HUES48 (cell line): ENCODE measurements around the gene OSBPL6.

Experiments
- H3K27ac ChIP-seq: one replicate; pipeline ENCODE4 v1.7.0; 2013; ENCODE audit warnings: low read depth, low read length, inconsistent platforms
- H3K27me3 ChIP-seq: 2 replicates; pipeline ENCODE4 v1.6.1; 2013; ENCODE audit warnings: mild to moderate bottlenecking, low read length; ENCODE audit not compliant: control insufficient read depth, insufficient read depth
- H3K36me3 ChIP-seq: 2 replicates; pipeline ENCODE4 v1.6.1; 2013; ENCODE audit warnings: low read length; ENCODE audit not compliant: control insufficient read depth, insufficient read depth
- H3K4me1 ChIP-seq: 2 replicates; pipeline ENCODE4 v1.6.1; 2013; ENCODE audit warnings: mild to moderate bottlenecking, low read length; ENCODE audit not compliant: control insufficient read depth, insufficient read depth
- H3K4me3 ChIP-seq: 2 replicates; pipeline ENCODE4 v1.5.1; 2013; ENCODE audit warnings: mild to moderate bottlenecking, low read depth, low read length
- H3K9ac ChIP-seq: 2 replicates; pipeline ENCODE4 v1.6.1; 2013; ENCODE audit warnings: mild to moderate bottlenecking, low read depth, low read length, moderate library complexity
- H3K9me3 ChIP-seq: 2 replicates; pipeline ENCODE4 v1.6.1; 2013; ENCODE audit warnings: low read length; ENCODE audit not compliant: control insufficient read depth, insufficient read depth

The OSBPL6 gene

GRCh38 chr2:178257127-178257526 is 62.8 kb downstream of the OSBPL6 start:
- Histone ChIP-seq H3K4me3 (no peak overlapping the region), H3K9me3 (no peaks in the 10 kb centered on the region), H3K27me3 (no peaks in the 10 kb centered on the region), H3K9ac (no peak overlapping the region), H3K27ac (no peak overlapping the region), H3K4me1 (peaks cover 13% of the 10 kb centered on the region; the same call in 1 of the 2 replicates), H3K36me3 (no peaks in the 10 kb centered on the region)

- Histone ChIP-seq H3K4me3 (no peak overlapping the region), H3K27ac (no peak overlapping the region)
Measured at GRCh38 chr2:178258916-178259315, 64.6 kb downstream of the OSBPL6 start.

GRCh38 chr2:178263159-178263860 is 69.0 kb downstream of the OSBPL6 start:
- H3K27ac ChIP-seq = no peak overlapping the region
- no peaks in the 10 kb centered on the region for H3K4me1 ChIP-seq
- H3K36me3 ChIP-seq = no peaks in the 10 kb centered on the region
- H3K4me3 ChIP-seq = no peak overlapping the region
- H3K27me3 ChIP-seq = no peaks in the 10 kb centered on the region
- no peak overlapping the region for H3K9ac ChIP-seq
- H3K9me3 ChIP-seq = no peaks in the 10 kb centered on the region

More at GRCh38 chr2:178258916-178259315, 64.6 kb downstream of the OSBPL6 start:
- Histone ChIP-seq H3K9me3 (no peaks in the 10 kb centered on the region), H3K9ac (no peak overlapping the region), H3K36me3 (no peaks in the 10 kb centered on the region), H3K4me1 (peaks cover 13% of the 10 kb centered on the region; the same call in 1 of the 2 replicates), H3K27me3 (no peaks in the 10 kb centered on the region)

- no peak overlapping the region for H3K9ac ChIP-seq
- no peak overlapping the region for H3K27ac ChIP-seq
- no peaks in the 10 kb centered on the region for H3K36me3 ChIP-seq
- no peaks in the 10 kb centered on the region for H3K27me3 ChIP-seq
- H3K4me3 ChIP-seq = no peak overlapping the region
- H3K9me3 ChIP-seq = no peaks in the 10 kb centered on the region
- H3K4me1 ChIP-seq = no peaks in the 10 kb centered on the region
Measured at GRCh38 chr2:178264211-178264610, 69.9 kb downstream of the OSBPL6 start.

GRCh38 chr2:178265851-178266250 is 71.5 kb downstream of the OSBPL6 start:
- Histone ChIP-seq H3K27me3 (no peaks in the 10 kb centered on the region), H3K4me1 (peaks cover 12% of the 10 kb centered on the region), H3K27ac (no peak overlapping the region)

GRCh38 chr2:178266445-178266844 is 72.1 kb downstream of the OSBPL6 start:
- H3K36me3 ChIP-seq = no peaks in the 10 kb centered on the region
- H3K9me3 ChIP-seq = no peaks in the 10 kb centered on the region
- no peak overlapping the region for H3K4me3 ChIP-seq
- no peaks in the 10 kb centered on the region for H3K27me3 ChIP-seq
- peaks cover 17% of the 10 kb centered on the region for H3K4me1 ChIP-seq
- H3K9ac ChIP-seq = no peak overlapping the region
- H3K27ac ChIP-seq = no peak overlapping the region

More at GRCh38 chr2:178265851-178266250, 71.5 kb downstream of the OSBPL6 start:
- no peaks in the 10 kb centered on the region for H3K9me3 ChIP-seq
- H3K9ac ChIP-seq = no peak overlapping the region
- H3K4me3 ChIP-seq = no peak overlapping the region
- H3K36me3 ChIP-seq = no peaks in the 10 kb centered on the region

DNA sequence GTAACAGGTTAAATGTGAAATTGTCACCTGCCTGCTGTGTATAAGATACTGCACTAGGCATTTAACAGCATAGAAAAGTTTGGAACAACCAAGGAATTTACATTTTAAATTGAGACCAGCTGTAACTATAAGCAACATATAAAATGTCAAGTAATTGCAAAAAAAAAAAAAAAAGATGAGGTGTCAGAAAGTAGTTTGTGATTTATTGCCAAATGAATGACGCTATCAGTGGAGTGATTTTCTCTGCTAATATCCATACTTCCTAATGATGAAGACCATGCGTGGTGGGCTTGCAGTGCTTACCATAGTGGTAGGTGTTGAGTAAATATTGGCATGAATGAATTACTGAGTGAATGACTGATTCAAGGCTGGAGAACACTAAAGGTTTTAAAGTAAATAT is 73.3 kb downstream of the OSBPL6 start:
- H3K9me3 ChIP-seq = no peaks in the 10 kb centered on the region
- no peak overlapping the region for H3K9ac ChIP-seq
- H3K27ac ChIP-seq = no peak overlapping the region
- H3K27me3 ChIP-seq = no peaks in the 10 kb centered on the region
- no peaks in the 10 kb centered on the region for H3K36me3 ChIP-seq
- peaks cover 24% of the 10 kb centered on the region for H3K4me1 ChIP-seq
- no peak overlapping the region for H3K4me3 ChIP-seq

DNA sequence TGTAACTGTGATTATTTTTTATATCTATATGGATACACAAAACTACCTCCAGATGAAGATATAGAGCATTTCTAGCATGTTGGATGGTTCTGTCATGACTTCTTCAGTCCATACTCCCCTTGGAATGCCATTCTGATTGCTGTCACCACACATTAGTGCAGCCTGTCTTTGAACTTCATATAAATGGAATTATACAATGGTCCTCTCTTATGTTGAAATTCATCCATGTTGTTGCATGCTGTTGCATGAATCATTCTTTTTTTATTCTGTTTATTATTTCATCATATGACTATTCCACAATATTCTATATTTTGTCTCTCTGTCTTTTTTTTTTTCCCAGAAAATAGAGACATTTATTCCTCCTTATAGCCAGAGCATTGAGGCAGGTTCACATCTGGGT is 74.1 kb downstream of the OSBPL6 start:
- Histone ChIP-seq H3K36me3 (no peaks in the 10 kb centered on the region), H3K9me3 (no peaks in the 10 kb centered on the region), H3K27me3 (no peaks in the 10 kb centered on the region), H3K4me3 (no peak overlapping the region), H3K27ac (no peak overlapping the region), H3K9ac (no peak overlapping the region), H3K4me1 (peaks cover 25% of the 10 kb centered on the region)

GRCh38 chr2:178269438-178270224 is 75.3 kb downstream of the OSBPL6 start:
- Histone ChIP-seq H3K27ac (no peak overlapping the region), H3K27me3 (no peaks in the 10 kb centered on the region), H3K4me1 (peaks cover 32% of the 10 kb centered on the region), H3K9me3 (no peaks in the 10 kb centered on the region), H3K4me3 (no peak overlapping the region), H3K9ac (no peak overlapping the region), H3K36me3 (no peaks in the 10 kb centered on the region)

GRCh38 chr2:178270338-178270737 is 76.0 kb downstream of the OSBPL6 start:
- peaks cover 32% of the 10 kb centered on the region for H3K4me1 ChIP-seq
- H3K27me3 ChIP-seq = no peaks in the 10 kb centered on the region
- H3K4me3 ChIP-seq = no peak overlapping the region
- no peaks in the 10 kb centered on the region for H3K9me3 ChIP-seq
- no peaks in the 10 kb centered on the region for H3K36me3 ChIP-seq
- no peak overlapping the region for H3K9ac ChIP-seq
- H3K27ac ChIP-seq = no peak overlapping the region

GRCh38 chr2:178271094-178271493 is 76.8 kb downstream of the OSBPL6 start:
- peaks cover 34% of the 10 kb centered on the region for H3K4me1 ChIP-seq
- no peaks in the 10 kb centered on the region for H3K27me3 ChIP-seq
- H3K4me3 ChIP-seq = no peak overlapping the region
- H3K27ac ChIP-seq = no peak overlapping the region
- no peak overlapping the region for H3K9ac ChIP-seq
- H3K36me3 ChIP-seq = no peaks in the 10 kb centered on the region
- H3K9me3 ChIP-seq = no peaks in the 10 kb centered on the region
